Neural cell (in vitro differentiated cells): ENCODE results near the gene CABLES1.
"Not testable (repeated sequence)": the region's sequence is repeated elsewhere in the genome, so short reads cannot be mapped to it uniquely, and the experiment has no call there.

Experiments used
- CTCF ChIP-seq: fragments of 450-650 bp; IDR thresholded peaks from 2 replicates; pipeline ENCODE4 v1.5.1; 2014; ENCODE audit warnings: antibody characterized with exemption, mild to moderate bottlenecking, moderate library complexity; ENCODE audit not compliant: poor library complexity, severe bottlenecking
- EP300 ChIP-seq: fragments of 450-650 bp; conservative IDR thresholded peaks from 2 replicates; pipeline ENCODE4 v1.6.1; 2014; ENCODE audit warnings: antibody characterized with exemption, mild to moderate bottlenecking, moderate library complexity; ENCODE audit not compliant: poor library complexity, severe bottlenecking
- EZH2 ChIP-seq: fragments of 200-600, 300-800 bp; shearing (Covaris generic), sonication (generic); IDR thresholded peaks from 2 replicates; pipeline ENCODE4 v1.6.1; 2014; ENCODE audit warnings: antibody characterized with exemption, low read length, borderline replicate concordance, mild to moderate bottlenecking; ENCODE audit not compliant: insufficient read depth, poor library complexity, severe bottlenecking
- POLR2AphosphoS5 ChIP-seq: IDR thresholded peaks from 2 replicates; pipeline ENCODE4 v1.6.1; 2012
- RAD21 ChIP-seq: fragments of 450-650 bp; conservative IDR thresholded peaks from 2 replicates; pipeline ENCODE4 v1.6.1; 2014; ENCODE audit warnings: antibody characterized with exemption, mild to moderate bottlenecking, moderate library complexity
- SMC3 ChIP-seq: fragments of 450-650 bp; conservative IDR thresholded peaks from 2 replicates; pipeline ENCODE4 v1.6.1; 2014; ENCODE audit warnings: antibody characterized with exemption, mild to moderate bottlenecking, moderate library complexity; ENCODE audit not compliant: poor library complexity
- TAF1 ChIP-seq: IDR thresholded peaks from 2 replicates; pipeline ENCODE4 v1.6.1; 2012; ENCODE audit warnings: low read depth
- TF ChIP-seq, protein P1 (sequence below): IDR thresholded peaks from 2 replicates; pipeline ENCODE4 v1.6.1; 2012; ENCODE audit warnings: borderline replicate concordance

DNA sequence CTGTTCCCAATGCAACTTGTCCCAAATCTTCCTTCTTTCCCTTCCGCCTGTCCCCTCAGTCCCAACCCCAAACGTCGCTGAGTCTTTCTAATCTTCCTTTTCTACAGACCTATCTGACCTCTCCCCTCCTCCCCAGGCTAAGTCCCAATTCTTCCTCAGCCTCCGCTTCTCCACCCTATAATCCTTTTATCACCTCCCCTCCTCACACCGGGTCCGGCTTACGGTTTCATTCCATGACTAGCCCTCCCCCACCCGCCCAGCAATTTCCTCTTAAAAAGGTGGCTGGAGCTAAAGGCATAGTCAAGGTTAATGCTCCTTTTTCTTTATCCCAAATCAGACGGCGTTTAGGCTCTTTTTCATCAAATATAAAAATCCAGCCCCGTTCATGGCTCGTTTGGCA lies 150.3 kb downstream of the CABLES1 start:
- TF ChIP-seq EZH2, EP300, CTCF, TAF1, POLR2AphosphoS5, RAD21, SMC3: not testable (repeated sequence)
- TF ChIP-seq, protein P1, sequence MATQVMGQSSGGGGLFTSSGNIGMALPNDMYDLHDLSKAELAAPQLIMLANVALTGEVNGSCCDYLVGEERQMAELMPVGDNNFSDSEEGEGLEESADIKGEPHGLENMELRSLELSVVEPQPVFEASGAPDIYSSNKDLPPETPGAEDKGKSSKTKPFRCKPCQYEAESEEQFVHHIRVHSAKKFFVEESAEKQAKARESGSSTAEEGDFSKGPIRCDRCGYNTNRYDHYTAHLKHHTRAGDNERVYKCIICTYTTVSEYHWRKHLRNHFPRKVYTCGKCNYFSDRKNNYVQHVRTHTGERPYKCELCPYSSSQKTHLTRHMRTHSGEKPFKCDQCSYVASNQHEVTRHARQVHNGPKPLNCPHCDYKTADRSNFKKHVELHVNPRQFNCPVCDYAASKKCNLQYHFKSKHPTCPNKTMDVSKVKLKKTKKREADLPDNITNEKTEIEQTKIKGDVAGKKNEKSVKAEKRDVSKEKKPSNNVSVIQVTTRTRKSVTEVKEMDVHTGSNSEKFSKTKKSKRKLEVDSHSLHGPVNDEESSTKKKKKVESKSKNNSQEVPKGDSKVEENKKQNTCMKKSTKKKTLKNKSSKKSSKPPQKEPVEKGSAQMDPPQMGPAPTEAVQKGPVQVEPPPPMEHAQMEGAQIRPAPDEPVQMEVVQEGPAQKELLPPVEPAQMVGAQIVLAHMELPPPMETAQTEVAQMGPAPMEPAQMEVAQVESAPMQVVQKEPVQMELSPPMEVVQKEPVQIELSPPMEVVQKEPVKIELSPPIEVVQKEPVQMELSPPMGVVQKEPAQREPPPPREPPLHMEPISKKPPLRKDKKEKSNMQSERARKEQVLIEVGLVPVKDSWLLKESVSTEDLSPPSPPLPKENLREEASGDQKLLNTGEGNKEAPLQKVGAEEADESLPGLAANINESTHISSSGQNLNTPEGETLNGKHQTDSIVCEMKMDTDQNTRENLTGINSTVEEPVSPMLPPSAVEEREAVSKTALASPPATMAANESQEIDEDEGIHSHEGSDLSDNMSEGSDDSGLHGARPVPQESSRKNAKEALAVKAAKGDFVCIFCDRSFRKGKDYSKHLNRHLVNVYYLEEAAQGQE, result not testable (repeated sequence)
